Caki2 (cell line): ENCODE measurements around the gene PAX7. TPM values are rescaled to one million over a fixed set of nuclear protein-coding genes. Genes with fewer than 3 reads are reported as not detected.

Experiments used
- DNase-seq: peaks from one replicate; pipeline ENCODE4 v3.0.0-alpha.2; 2015; ENCODE audit warnings: low read depth
- in situ Hi-C: cut with HindIII; loops from 2 replicates; pipeline ENCODE4 v1.10.0; 2016; ENCODE audit warnings: low sequenced_read_pairs, low pct_unique_long_range_greater_than_20kb, mixed read lengths
- total RNA-seq: library from RNA; depleted of rRNA; stranded (reverse); fragments of >200 nt; shearing (Covaris generic); gene quantifications from 2 replicates; pipeline ENCODE4 v1.2.3, GENCODE V29; 2014; ENCODE audit warnings: low replicate concordance; rRNA removed

The PAX7 gene
- total RNA-seq, 1 experiment from 2014 or later, result not detected

DNA sequence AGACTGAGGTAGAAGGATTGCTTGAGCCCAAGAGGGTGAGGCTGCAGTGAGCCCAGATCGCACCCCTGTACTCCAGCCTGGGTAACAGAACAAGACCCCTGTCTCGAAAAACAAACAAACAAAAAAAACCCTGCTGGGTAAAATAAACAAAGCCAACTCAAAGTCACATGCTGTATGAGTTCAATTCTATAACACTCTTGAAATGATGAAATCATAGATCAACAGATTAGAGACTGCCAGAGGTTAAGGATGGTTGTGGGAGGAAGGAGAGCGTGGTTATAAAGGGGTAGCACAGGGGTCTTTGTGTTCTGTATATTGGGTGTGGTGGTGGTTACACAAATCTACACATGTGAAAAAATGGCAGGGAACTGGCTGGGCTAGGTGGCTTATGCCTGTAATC is 166.3 kb downstream of the PAX7 start:
- in situ Hi-C loops, result no loop called here
- no peak for DNase-seq

Other genes starting within 250 kb of the PAX7 start
- gene KLHDC7A, start 149.9 kb upstream of the PAX7 start, total RNA-seq, result 14.4 and 16.3 TPM in 2 replicates
- not detected in 2 replicates for gene TAS1R2, start 228.8 kb downstream of the PAX7 start, total RNA-seq